Vagina (tissue), 2 donors: ENCODE data around the gene DENND5A. TPM values are rescaled to one million over a fixed set of nuclear protein-coding genes. Genes with fewer than 3 reads are reported as not detected.
A peak's percentile ranks its signal among the peaks of the same experiment; 100 is the strongest.

ENCODE experiments used
- DNase-seq, 2 donors: peaks; one replicate each; pipeline ENCODE4 v3.0.0-alpha.2; 2017; ENCODE audit errors: extremely low spot score in 2 of 2
- H3K27ac ChIP-seq: fragments of 200-600 bp; sonication (generic); one replicate; pipeline ENCODE4 v1.5.1; 2019
- H3K27me3 ChIP-seq: fragments of 200-600 bp; sonication (generic); one replicate; pipeline ENCODE4 v1.5.1; 2019
- H3K36me3 ChIP-seq, 2 donors: fragments of 200-600 bp; sonication (generic); one replicate each; pipeline ENCODE4 v1.5.1; 2017 to 2019
- H3K4me1 ChIP-seq: fragments of 200-600 bp; sonication (generic); one replicate; pipeline ENCODE4 v1.5.1; 2019
- H3K4me3 ChIP-seq, 2 donors: fragments of 200-600 bp; sonication (generic); 1 replicate in 1 of 2; 2 replicates in 1 of 2; pipeline ENCODE4 v1.5.1; 2016 to 2019
- H3K9me3 ChIP-seq: fragments of 200-600 bp; sonication (generic); one replicate; pipeline ENCODE4 v1.5.1; 2019
- POLR2A ChIP-seq, 2 donors: fragments of 450-650 bp; IDR thresholded peaks; one replicate each; pipeline ENCODE4 v1.6.1; 2017; ENCODE audit warnings: antibody characterized with exemption in 2 of 2, mild to moderate bottlenecking in 2 of 2, moderate library complexity in 2 of 2
- POLR2AphosphoS5 ChIP-seq, 2 donors: sonication (generic); formaldehyde crosslinking; IDR thresholded peaks; one replicate each; pipeline ENCODE4 v1.9.0; 2017; ENCODE audit warnings: antibody characterized with exemption in 2 of 2, mild to moderate bottlenecking in 2 of 2, low read depth in 1 of 2; ENCODE audit not compliant: insufficient read depth in 1 of 2
- intact Hi-C: fragments of 100-400 bp; cut with DNase I; formaldehyde crosslinking; loops from one replicate; pipeline ENCODE4 v1.15.1; 2023
- total RNA-seq: library from RNA; depleted of rRNA; stranded (reverse); fragments of >200 nt; gene quantifications from one replicate; pipeline ENCODE4 v1.2.3, GENCODE V29; 2016
- TF ChIP-seq, protein P1 (sequence below), 3 experiments: fragments of 450-650 bp in 2 of 3; fragments of 200-600 bp in 1 of 3; sonication (generic) in 1 of 3; IDR thresholded peaks; one replicate each; pipeline ENCODE4 v1.5.1; 2017 to 2019; ENCODE audit warnings: antibody characterized with exemption in 3 of 3, mild to moderate bottlenecking in 2 of 3, moderate library complexity in 2 of 3

The DENND5A gene
- total RNA-seq, 1 donor from 2014 or later = 82.0 TPM

DNA sequence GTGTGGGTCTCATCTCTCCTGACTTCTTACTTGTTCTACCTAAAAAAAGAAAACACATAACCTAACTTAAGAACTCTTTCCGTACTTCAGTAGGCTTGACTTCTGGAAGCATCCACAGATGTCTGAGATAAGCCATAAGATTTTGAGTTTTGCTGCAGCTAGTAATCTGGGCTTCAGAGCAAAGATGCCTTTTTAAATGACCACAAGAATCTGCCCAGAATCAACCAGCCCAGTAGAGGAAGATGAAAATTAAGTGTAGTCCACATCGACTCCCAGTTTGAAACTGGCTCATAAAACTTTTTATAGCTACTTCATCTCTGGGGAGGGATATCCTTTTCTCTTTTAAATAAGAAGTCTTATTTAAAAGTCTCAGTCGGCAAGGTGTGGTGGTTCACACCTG is 10.7 kb downstream of the DENND5A start:
- Histone ChIP-seq H3K27me3 (no peaks in the 10 kb centered on the region), H3K27ac (no peak overlapping the region), H3K9me3 (no peaks in the 10 kb centered on the region), H3K4me3 (no peak overlapping the region), H3K36me3 (no peaks in the 10 kb centered on the region), H3K4me1 (peaks cover 29% of the 10 kb centered on the region)
- TF ChIP-seq POLR2A (IDR thresholded peaks at IDR 0.05) (no peak), POLR2AphosphoS5 (IDR thresholded peaks at IDR 0.05; ENCODE audit: insufficient read depth in 1 of 2, low read depth in 1 of 2) (no peak)
- TF ChIP-seq, protein P1, sequence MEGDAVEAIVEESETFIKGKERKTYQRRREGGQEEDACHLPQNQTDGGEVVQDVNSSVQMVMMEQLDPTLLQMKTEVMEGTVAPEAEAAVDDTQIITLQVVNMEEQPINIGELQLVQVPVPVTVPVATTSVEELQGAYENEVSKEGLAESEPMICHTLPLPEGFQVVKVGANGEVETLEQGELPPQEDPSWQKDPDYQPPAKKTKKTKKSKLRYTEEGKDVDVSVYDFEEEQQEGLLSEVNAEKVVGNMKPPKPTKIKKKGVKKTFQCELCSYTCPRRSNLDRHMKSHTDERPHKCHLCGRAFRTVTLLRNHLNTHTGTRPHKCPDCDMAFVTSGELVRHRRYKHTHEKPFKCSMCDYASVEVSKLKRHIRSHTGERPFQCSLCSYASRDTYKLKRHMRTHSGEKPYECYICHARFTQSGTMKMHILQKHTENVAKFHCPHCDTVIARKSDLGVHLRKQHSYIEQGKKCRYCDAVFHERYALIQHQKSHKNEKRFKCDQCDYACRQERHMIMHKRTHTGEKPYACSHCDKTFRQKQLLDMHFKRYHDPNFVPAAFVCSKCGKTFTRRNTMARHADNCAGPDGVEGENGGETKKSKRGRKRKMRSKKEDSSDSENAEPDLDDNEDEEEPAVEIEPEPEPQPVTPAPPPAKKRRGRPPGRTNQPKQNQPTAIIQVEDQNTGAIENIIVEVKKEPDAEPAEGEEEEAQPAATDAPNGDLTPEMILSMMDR (IDR thresholded peaks at IDR 0.05) = no peak
- no peak for DNase-seq
- intact Hi-C loops = no loop called here

DNA sequence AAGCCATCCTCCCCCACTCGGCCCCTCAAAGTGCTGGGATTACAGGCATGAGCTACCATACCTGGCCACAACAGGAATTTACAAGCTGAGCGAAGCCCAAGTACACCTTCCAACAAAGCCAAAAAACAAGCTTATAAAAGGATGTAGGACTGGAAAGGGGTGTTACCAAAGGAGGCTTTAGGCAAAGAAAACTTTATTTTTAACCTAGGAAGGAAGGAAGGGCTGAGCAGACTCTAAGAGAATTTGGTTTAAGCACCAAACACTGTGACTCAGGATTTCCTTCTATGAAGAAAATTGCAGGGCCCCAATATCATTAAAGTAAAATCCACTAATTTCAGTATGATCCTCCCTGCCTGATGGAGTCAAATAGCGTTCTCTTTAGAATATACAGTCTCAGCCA is 12.1 kb downstream of the DENND5A start:
- intact Hi-C loops = no loop called here
- Histone ChIP-seq H3K4me3 (no peak overlapping the region), H3K4me1 (peaks cover 28% of the 10 kb centered on the region), H3K36me3 (no peaks in the 10 kb centered on the region), H3K27me3 (no peaks in the 10 kb centered on the region), H3K27ac (peak overlapping the region; percentile 24), H3K9me3 (no peaks in the 10 kb centered on the region)
- TF ChIP-seq, protein P1 (IDR thresholded peaks at IDR 0.05) = no peak
- TF ChIP-seq POLR2A (IDR thresholded peaks at IDR 0.05) = no peak
- TF ChIP-seq POLR2AphosphoS5 (IDR thresholded peaks at IDR 0.05; ENCODE audit: insufficient read depth in 1 of 2, low read depth in 1 of 2) = peak in 1 of 2 donors; percentile 16
- DNase-seq = no peak

DNA sequence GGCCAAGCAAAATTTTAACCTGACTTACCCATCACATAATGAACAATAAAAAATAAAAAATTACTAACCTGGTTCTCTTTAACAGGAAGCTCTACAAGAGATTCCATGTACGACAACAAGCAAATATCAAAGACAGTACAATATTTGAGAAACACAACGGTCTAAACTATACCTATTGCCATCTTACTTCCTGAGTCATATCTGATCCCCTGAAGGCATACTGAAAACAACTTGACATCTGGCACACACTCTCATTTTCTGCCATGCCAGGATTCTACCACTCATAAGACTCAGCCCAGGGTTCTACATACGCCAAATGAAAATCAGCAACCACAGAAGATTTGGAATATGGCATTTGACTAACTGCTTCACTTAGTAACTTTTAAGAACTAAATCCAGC is 13.8 kb downstream of the DENND5A start:
- H3K36me3 ChIP-seq = no peaks in the 10 kb centered on the region
- H3K4me3 ChIP-seq = no peak overlapping the region
- no peak for TF ChIP-seq POLR2AphosphoS5 (IDR thresholded peaks at IDR 0.05; ENCODE audit: insufficient read depth in 1 of 2, low read depth in 1 of 2)
- TF ChIP-seq, protein P1 (IDR thresholded peaks at IDR 0.05) = no peak
- TF ChIP-seq POLR2A (IDR thresholded peaks at IDR 0.05) = no peak
- DNase-seq = no peak
- H3K4me1 ChIP-seq = peaks cover 28% of the 10 kb centered on the region
- H3K9me3 ChIP-seq = no peaks in the 10 kb centered on the region
- intact Hi-C loops = no loop called here
- no peaks in the 10 kb centered on the region for H3K27me3 ChIP-seq
- no peak overlapping the region for H3K27ac ChIP-seq

DNA sequence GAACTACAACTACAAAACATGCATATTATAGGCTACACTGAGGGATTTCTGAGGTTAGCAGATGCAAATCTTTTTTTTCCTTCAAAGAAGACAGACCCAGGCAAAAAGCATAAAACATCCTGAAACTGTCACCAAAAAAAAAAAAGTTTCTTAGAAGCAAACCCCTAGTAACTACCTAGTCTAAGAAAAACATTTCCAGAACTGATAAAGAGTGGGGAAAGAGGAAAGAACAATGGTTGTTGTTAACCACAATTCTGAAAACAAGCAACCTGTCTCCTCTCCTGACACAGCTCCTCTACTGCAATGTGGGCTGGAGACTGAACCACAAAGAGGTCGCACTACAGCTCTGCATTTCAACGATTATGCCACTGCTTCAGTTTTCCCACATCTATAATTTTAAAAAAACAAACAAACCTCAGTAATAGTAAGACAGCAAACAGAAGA is 15.0 kb downstream of the DENND5A start:
- Histone ChIP-seq H3K27me3 (no peaks in the 10 kb centered on the region), H3K36me3 (no peaks in the 10 kb centered on the region), H3K4me3 (no peak overlapping the region), H3K27ac (no peak overlapping the region), H3K4me1 (peaks cover 25% of the 10 kb centered on the region), H3K9me3 (no peaks in the 10 kb centered on the region)
- DNase-seq = no peak
- TF ChIP-seq, protein P1 (IDR thresholded peaks at IDR 0.05) = no peak
- TF ChIP-seq POLR2A (IDR thresholded peaks at IDR 0.05) (no peak), POLR2AphosphoS5 (IDR thresholded peaks at IDR 0.05; ENCODE audit: insufficient read depth in 1 of 2, low read depth in 1 of 2) (no peak)
- intact Hi-C loops = no loop called here

DNA sequence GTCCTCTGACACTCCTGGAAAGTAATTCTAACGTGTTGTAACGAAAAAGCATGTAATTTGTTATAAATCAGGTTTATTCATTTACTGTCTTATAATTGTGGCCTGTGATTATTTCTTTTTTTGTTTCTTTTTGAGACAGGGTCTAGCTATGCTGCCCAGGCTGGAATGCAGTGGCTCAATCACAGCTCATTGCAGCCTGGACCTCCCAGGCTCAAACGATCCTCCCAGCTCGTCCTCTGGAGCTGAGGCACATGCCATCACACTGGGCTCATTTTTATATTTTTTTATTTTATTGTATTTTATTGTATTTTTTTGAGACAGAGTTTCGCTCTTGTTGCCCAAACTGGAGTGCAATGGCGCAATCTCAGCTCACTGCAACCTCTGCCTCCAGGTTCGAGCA is 15.9 kb downstream of the DENND5A start:
- Histone ChIP-seq H3K27ac (no peak overlapping the region), H3K9me3 (no peaks in the 10 kb centered on the region), H3K36me3 (no peaks in the 10 kb centered on the region), H3K27me3 (no peaks in the 10 kb centered on the region), H3K4me1 (peaks cover 17% of the 10 kb centered on the region), H3K4me3 (no peak overlapping the region)
- intact Hi-C loops = no loop called here
- no peak for DNase-seq
- TF ChIP-seq POLR2AphosphoS5 (IDR thresholded peaks at IDR 0.05; ENCODE audit: insufficient read depth in 1 of 2, low read depth in 1 of 2) (no peak), POLR2A (IDR thresholded peaks at IDR 0.05) (no peak)
- TF ChIP-seq, protein P1 (IDR thresholded peaks at IDR 0.05) = no peak
